ENCODE measurements around the gene OSBPL3.

The OSBPL3 gene

DNA sequence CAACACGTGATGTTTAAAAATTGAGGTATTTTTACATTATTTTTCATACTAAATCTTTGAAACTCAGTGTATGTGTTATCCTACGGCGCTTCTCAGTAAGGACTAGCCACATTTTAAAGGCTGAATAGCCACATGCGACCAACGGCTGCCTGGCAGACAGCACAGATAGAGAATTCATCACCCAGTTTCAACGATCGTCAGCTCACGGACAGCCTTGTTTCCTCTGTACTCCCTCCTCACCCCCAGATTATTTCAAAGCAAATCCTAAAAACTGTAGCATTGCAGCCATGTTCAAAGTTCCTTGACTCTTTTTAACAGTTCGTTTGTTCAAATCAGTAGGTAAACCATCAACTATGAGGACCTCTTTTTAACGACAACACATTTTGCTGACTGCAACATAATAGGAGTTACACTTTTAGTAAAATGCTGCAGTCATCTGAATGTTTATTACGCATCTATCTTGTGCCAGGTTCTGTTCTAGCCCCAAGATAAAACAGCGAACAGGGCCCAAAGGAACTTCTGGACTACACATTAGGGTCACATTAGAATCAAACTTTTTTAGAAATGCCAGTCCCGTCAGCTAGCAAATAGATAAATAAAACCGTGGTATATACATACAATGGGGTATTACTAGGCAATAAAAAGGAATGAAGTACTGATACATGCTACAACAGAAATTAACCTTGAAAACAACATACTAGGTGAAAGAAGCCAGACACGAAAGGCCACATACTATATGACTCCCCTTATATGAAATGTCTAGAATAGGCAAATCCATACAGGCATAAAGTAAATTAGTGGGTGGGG lies 5.7 kb downstream of the OSBPL3 start:
- DNase-seq, result no peak
- Mint-ChIP-seq H3K36me3 (ENCODE audit: insufficient read depth) (no peaks in the 10 kb centered on the region), H3K27me3 (no peaks in the 10 kb centered on the region), H3K9me3 (no peaks in the 10 kb centered on the region), H3K27ac (no peak overlapping the region), H3K4me1 (ENCODE audit: low read depth in 2 of 2) (peaks cover 63 to 83% of the 10 kb centered on the region in 2 donors), H3K4me3 (no peak overlapping the region)
- ATAC-seq (replicated peaks), result no peak

DNA sequence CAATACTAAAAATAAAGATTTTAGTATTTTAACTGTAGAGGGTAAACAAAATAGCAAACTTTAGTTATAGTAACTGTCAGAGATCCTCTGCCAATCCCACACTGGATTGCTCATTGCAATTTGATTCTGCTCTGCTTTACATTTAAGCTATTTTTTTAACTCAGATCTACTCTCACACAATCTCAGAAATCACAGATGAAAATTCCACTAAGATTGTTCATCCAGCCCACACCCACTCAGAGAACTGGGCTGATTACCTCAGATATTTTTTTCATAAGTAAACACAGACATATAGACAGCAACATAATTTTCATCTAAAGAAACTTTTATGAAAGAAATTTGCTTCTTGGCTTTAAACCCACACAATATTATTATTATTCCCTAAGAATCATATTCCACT lies 7.0 kb downstream of the OSBPL3 start:
- no peaks in the 10 kb centered on the region for H3K27me3 Mint-ChIP-seq

DNA sequence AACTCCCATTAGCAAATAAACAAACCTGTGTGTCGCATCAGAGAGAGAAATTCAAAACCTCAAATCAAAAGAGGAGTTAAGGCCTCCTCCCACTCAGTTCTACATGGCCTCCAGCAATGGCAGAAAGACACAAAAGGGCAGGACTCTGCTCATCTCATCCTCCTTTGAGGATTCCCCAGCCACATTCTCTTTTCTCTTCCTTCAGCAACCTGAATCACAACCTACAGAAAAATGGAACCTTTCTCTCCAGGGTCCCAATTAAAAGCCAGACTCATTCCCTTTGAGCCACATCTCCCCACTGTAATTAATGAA lies 7.9 kb downstream of the OSBPL3 start:
- no peaks in the 10 kb centered on the region for H3K9me3 Mint-ChIP-seq
- no peaks in the 10 kb centered on the region for H3K27me3 Mint-ChIP-seq
- peak overlapping the region in 1 of 2 donors; percentile 30 for H3K27ac Mint-ChIP-seq
- H3K36me3 Mint-ChIP-seq (ENCODE audit: insufficient read depth), result peaks cover 3% of the 10 kb centered on the region
- no peak for ATAC-seq (replicated peaks)
- no peak for DNase-seq
- H3K4me1 Mint-ChIP-seq (ENCODE audit: low read depth in 2 of 2), result peaks cover 59 to 74% of the 10 kb centered on the region in 2 donors
- peak overlapping the region in 1 of 2 donors; percentile 50 for H3K4me3 Mint-ChIP-seq

More for the DNA sequence above, 7.0 kb downstream of the OSBPL3 start:
- Mint-ChIP-seq H3K27ac (no peak overlapping the region), H3K4me3 (no peak overlapping the region), H3K36me3 (ENCODE audit: insufficient read depth) (no peaks in the 10 kb centered on the region), H3K4me1 (ENCODE audit: low read depth in 2 of 2) (peaks cover 56 to 71% of the 10 kb centered on the region in 2 donors), H3K9me3 (no peaks in the 10 kb centered on the region)
- ATAC-seq (replicated peaks) (no peak), DNase-seq (no peak)

DNA sequence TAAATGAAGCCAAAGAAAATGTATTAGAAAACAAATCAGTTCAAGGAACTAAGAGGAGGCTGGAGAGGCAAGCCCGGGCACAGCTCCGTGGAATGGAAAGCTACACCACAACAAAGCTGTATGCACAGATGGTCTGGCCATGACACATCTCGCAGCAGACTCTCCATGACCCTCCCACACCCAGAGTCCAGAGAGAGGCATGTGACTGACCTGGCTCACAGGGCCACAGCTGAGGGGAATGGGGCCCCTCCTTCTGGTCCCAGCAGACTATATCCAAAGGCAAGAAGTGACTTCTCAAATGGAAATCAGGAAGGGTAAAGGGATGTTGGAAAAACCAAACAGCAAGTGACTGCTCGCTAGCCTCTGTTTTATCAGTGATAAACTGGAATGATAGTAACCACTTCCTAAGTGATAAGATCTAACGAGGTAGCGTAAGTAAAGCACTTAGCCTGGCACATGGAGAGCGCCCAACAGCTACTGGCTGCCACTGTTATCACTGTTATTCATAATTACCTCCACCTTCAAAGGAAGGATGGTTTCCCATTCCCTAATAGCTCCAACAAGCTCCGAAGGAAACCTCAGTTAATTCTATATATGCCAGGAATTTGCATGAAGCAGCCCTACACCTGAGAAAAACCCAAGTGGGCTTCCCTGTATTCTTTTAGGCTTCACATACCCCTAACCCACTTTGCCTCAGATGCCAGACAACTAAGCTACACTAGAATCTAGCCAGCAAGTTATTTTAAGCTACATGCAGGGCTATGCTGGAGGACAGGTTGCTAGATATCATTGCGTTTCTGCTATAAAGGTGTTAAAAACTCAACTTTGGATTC lies 8.4 kb downstream of the OSBPL3 start:
- peaks cover 3% of the 10 kb centered on the region for H3K36me3 Mint-ChIP-seq (ENCODE audit: insufficient read depth)
- ATAC-seq (replicated peaks) (no peak), DNase-seq (no peak)
- H3K27ac Mint-ChIP-seq, result peak overlapping the region in 1 of 2 donors; percentile 30
- no peaks in the 10 kb centered on the region for H3K9me3 Mint-ChIP-seq
- no peaks in the 10 kb centered on the region for H3K27me3 Mint-ChIP-seq
- peak overlapping the region; percentile 42 to 50 for H3K4me3 Mint-ChIP-seq
- peaks cover 55 to 74% of the 10 kb centered on the region in 2 donors for H3K4me1 Mint-ChIP-seq (ENCODE audit: low read depth in 2 of 2)

DNA sequence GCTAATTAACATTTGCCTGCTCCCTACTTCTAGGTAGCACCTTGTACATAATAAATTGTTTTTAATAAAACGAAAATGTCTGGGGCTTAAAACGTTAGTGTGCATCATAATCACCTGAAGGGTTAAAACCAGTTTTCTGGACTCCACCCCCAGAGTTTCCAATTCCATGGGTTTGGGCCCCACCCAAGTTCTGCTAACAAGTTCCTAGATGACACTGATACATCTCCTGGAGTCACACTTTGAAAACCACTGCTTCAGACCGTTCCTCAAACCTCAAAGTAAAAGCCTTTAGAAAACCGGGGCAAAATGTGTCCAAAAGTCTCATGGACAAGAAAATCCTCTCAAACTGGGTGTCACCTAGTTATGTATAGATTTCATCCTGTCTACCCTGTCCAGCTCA lies 9.3 kb downstream of the OSBPL3 start:
- H3K36me3 Mint-ChIP-seq (ENCODE audit: insufficient read depth), result peaks cover 3% of the 10 kb centered on the region
- no peaks in the 10 kb centered on the region for H3K9me3 Mint-ChIP-seq
- peaks cover 55 to 74% of the 10 kb centered on the region in 2 donors for H3K4me1 Mint-ChIP-seq (ENCODE audit: low read depth in 2 of 2)
- DNase-seq (no peak), ATAC-seq (replicated peaks) (no peak)
- H3K27ac Mint-ChIP-seq, result no peak overlapping the region
- no peaks in the 10 kb centered on the region for H3K27me3 Mint-ChIP-seq
- H3K4me3 Mint-ChIP-seq, result peak overlapping the region in 1 of 2 donors; percentile 42

DNA sequence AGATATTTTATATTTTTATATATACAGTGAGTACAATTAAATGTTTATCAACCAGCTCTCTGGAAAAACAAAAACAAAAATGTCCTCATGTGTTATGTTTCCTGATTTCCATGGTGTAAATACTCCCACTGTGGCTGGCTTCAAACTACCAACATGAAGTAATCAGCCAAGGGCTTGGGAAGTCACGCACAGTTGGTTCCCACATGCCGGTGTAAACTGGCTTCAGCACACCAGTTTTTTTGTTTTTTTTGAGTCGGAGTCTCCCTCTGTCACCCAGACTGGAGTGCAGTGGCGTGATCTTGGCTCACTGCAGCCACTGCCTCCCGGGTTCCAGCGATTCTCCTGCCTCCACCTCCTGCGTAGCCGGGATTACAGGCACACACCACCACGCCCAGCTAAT lies 11.8 kb downstream of the OSBPL3 start:
- H3K4me3 Mint-ChIP-seq, result no peak overlapping the region
- DNase-seq (no peak), ATAC-seq (replicated peaks) (no peak)
- H3K36me3 Mint-ChIP-seq (ENCODE audit: insufficient read depth), result peaks cover 3% of the 10 kb centered on the region
- H3K27ac Mint-ChIP-seq, result peak overlapping the region in 1 of 2 donors; percentile 64
- no peaks in the 10 kb centered on the region for H3K27me3 Mint-ChIP-seq
- H3K9me3 Mint-ChIP-seq, result no peaks in the 10 kb centered on the region
- H3K4me1 Mint-ChIP-seq (ENCODE audit: low read depth in 2 of 2), result peaks cover 52 to 76% of the 10 kb centered on the region in 2 donors

DNA sequence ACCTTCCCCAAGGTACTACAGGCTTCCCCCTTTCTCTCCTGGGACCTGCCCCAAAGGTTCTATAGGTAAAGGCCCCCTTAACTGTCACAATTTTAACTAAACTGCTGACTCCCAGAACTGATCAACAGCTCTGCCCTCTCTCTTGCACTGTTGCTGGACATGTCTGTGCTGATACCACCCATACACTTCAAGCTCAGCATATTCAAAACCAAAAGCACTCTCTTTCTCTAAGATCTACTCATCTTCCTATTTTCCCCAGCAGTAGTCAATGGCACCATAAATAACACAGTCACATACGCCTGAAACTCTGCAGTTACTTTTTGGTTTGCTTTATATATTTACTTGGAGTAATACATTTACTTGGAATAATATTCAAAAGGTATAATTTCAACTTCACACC lies 12.3 kb downstream of the OSBPL3 start:
- Mint-ChIP-seq H3K4me1 (ENCODE audit: low read depth in 2 of 2) (peaks cover 55 to 75% of the 10 kb centered on the region in 2 donors), H3K36me3 (ENCODE audit: insufficient read depth) (peaks cover 3% of the 10 kb centered on the region), H3K27me3 (no peaks in the 10 kb centered on the region), H3K27ac (peak overlapping the region; percentile 18 to 64), H3K9me3 (no peaks in the 10 kb centered on the region), H3K4me3 (no peak overlapping the region)
- ATAC-seq (replicated peaks), result no peak
- no peak for DNase-seq

DNA sequence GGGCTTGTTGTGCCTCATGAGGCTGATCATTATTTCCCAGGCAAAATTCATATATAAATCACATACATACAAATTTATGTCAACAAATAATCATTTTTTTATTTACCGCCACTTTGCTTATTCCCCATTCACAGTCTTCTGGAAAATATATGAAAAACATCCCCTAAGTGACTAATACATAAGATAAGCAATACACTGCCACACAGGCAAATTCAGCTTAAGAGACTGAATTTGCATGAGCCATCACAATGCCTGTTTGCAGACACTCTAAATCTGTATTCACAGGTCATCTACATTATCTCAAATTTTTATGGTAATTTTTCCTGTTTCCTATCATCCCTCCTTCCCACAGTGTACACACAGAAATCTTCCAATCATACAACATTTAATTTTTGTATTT lies 13.2 kb downstream of the OSBPL3 start:
- Mint-ChIP-seq H3K4me3 (no peak overlapping the region), H3K36me3 (ENCODE audit: insufficient read depth) (peaks cover 3% of the 10 kb centered on the region), H3K27ac (peak overlapping the region; percentile 18 to 64), H3K4me1 (ENCODE audit: low read depth in 2 of 2) (peaks cover 52 to 71% of the 10 kb centered on the region in 2 donors), H3K27me3 (no peaks in the 10 kb centered on the region), H3K9me3 (no peaks in the 10 kb centered on the region)
- DNase-seq, result no peak
- ATAC-seq (replicated peaks), result no peak

DNA sequence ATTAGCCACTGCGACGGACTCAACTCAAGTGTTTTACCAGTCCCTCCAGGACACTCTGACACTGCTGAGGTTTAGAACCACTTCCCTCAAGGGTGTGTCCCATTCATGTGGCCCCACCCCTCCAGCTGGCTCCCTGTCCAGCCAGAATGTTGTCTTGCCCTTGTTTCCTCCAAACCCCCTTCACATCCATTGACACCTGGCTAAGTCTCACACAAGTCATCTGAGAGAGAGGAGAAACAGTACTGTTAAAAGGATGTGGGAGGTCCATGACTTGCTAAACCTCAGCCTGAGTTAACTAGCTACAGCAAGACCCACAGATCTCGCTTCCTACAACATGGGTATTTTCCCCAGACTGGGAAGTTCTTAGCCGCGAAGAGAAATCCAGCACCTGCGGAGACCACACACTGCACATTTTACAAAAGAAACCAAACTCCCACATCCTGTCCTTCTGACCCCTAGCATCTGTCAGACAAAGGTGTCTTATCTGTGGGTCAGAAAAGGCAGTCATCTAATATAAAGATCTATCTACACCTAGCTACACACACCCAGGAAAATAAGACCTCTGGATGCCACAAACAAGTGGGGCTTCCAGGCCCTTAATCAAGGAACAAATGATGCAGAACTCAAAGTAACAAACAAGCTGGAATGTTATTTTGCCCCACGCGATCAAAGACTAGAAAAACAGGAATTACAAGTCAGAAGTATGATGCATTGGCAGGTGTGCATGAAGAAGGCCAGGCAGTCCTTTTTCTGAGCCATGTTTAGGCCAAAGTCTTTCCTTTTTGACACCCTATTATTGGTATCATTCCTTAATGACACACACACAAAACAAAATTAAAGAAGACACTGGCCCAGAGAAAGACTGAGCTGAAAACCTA lies 13.9 kb downstream of the OSBPL3 start:
- ATAC-seq (replicated peaks) (peak; percentile 87), DNase-seq (peak; percentile 30 to 33 (median 32))
- H3K27me3 Mint-ChIP-seq, result no peaks in the 10 kb centered on the region
- peaks cover 49 to 70% of the 10 kb centered on the region in 2 donors for H3K4me1 Mint-ChIP-seq (ENCODE audit: low read depth in 2 of 2)
- H3K36me3 Mint-ChIP-seq (ENCODE audit: insufficient read depth), result peaks cover 3% of the 10 kb centered on the region
- H3K9me3 Mint-ChIP-seq, result no peaks in the 10 kb centered on the region
- H3K4me3 Mint-ChIP-seq, result peak overlapping the region; percentile 63 to 69
- peak overlapping the region; percentile 64 to 87 for H3K27ac Mint-ChIP-seq

DNA sequence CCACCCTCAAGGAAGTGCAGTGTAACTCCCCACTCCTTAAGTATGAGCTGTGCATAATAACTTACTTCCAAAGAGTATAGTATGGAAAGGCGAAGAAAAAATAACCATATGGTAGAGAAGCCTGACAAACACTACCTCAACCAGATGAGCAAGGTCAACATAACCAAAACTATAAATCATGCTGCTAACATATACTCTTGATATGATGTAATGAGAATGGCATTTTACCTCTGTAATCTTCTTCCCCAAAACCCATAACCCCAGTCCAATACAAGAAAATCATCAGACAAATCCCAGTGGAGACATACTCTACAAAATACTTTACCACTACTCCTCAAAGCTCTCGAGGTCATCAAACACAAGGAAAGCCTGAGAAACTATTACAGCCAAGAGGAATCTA lies 15.8 kb downstream of the OSBPL3 start:
- no peaks in the 10 kb centered on the region for H3K9me3 Mint-ChIP-seq
- H3K27ac Mint-ChIP-seq, result peak overlapping the region; percentile 21 to 64
- peak overlapping the region in 1 of 2 donors; percentile 35 for H3K4me3 Mint-ChIP-seq

DNA sequence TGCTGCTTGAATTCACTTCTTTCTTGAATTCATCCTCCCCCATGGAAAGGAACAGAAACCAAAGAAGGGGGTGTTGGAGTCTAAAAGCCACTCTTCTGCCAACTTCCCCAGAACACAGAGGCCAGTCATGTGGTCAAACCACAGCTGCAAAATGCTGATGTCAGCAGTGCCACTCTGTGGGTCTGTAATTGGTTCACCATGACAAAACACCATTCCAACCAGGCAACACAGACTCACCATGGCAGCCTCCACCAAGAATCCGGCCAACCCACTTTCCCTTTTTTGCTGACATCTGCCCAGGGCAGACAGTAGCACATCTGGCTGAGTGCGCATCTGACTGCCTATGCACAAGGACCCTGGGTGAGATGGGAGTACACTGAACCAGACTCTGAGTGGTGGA lies 16.8 kb downstream of the OSBPL3 start:
- ATAC-seq (replicated peaks) (peak; percentile 28), DNase-seq (peak in 2 of 3 experiments; percentile 14 to 37)
- peak overlapping the region; percentile 5 to 22 for H3K4me3 Mint-ChIP-seq
- peaks cover 56 to 84% of the 10 kb centered on the region in 2 donors for H3K4me1 Mint-ChIP-seq (ENCODE audit: low read depth in 2 of 2)
- no peaks in the 10 kb centered on the region for H3K9me3 Mint-ChIP-seq
- no peaks in the 10 kb centered on the region for H3K27me3 Mint-ChIP-seq
- peaks cover 3% of the 10 kb centered on the region for H3K36me3 Mint-ChIP-seq (ENCODE audit: insufficient read depth)
- H3K27ac Mint-ChIP-seq, result peak overlapping the region; percentile 64 to 73

More for the DNA sequence above, 15.8 kb downstream of the OSBPL3 start:
- Mint-ChIP-seq H3K4me1 (ENCODE audit: low read depth in 2 of 2) (peaks cover 49 to 74% of the 10 kb centered on the region in 2 donors), H3K27me3 (no peaks in the 10 kb centered on the region), H3K36me3 (ENCODE audit: insufficient read depth) (peaks cover 3% of the 10 kb centered on the region)
- ATAC-seq (replicated peaks) (no peak), DNase-seq (no peak)

DNA sequence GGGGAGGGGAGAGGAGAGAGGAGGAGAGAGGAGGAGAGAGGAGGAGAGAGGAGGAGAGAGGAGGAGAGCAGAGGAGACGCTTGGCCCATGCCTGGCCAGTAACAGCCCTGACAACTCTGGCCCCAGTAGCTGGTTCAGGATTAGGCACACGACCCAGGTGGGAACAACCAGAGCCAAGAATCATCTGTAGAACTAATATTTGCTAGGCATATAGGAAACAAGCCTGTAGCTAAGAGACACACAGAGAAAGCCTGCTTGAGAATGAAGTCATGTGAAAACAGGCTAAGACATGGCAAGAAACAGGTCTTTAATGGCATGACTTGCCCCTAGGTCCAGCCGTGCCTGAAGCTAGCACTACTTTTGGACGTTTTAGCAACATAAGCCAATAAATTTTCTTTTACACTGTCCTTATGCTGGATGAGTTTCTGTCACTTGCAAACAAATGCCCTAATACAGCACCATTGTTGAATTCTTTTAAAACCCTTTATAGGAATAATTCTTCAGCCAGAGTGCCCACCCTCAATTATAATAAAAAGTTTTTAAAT lies 17.5 kb downstream of the OSBPL3 start:
- Mint-ChIP-seq H3K4me1 (ENCODE audit: low read depth in 2 of 2) (peaks cover 58 to 86% of the 10 kb centered on the region in 2 donors), H3K36me3 (ENCODE audit: insufficient read depth) (peaks cover 2% of the 10 kb centered on the region), H3K27ac (peak overlapping the region in 1 of 2 donors; percentile 62), H3K9me3 (no peaks in the 10 kb centered on the region), H3K27me3 (no peaks in the 10 kb centered on the region), H3K4me3 (no peak overlapping the region)
- ATAC-seq (replicated peaks) (no peak), DNase-seq (no peak)
